HAP-1 (cell line): ENCODE measurements around the gene TACSTD2.
"Not testable (repeated sequence)": the region's sequence is repeated elsewhere in the genome, so short reads cannot be mapped to it uniquely, and the experiment has no call there.

Source experiments
- DNase-seq, 2 experiments: peaks; one replicate each; pipeline ENCODE4 v3.0.0-alpha.2; 2016 to 2020; ENCODE audit warnings: low spot score in 2 of 2
- H3K27me3 ChIP-seq: fragments of 250-450 bp; sonication (Bioruptor Pico); 2 replicates; pipeline ENCODE4 v1.5.1; 2020; ENCODE audit warnings: low read depth, mild to moderate bottlenecking, moderate library complexity
- H3K36me3 ChIP-seq: fragments of 250-450 bp; sonication (Bioruptor Pico); replicated peaks from 2 replicates; pipeline ENCODE4 v1.5.1; 2020; ENCODE audit warnings: mild to moderate bottlenecking
- H3K4me1 ChIP-seq: fragments of 250-450 bp; sonication (Bioruptor Pico); 2 replicates; pipeline ENCODE4 v1.5.1; 2020; ENCODE audit warnings: mild to moderate bottlenecking
- H3K4me3 ChIP-seq: fragments of 250-450 bp; sonication (Bioruptor Pico); 2 replicates; pipeline ENCODE4 v1.5.1; 2020; ENCODE audit warnings: mild to moderate bottlenecking, moderate library complexity
- H3K9me3 ChIP-seq: fragments of 250-450 bp; sonication (Bioruptor Pico); 2 replicates; pipeline ENCODE4 v1.5.1; 2020; ENCODE audit warnings: mild to moderate bottlenecking, moderate library complexity
- in situ Hi-C: fragments of 300-500 bp; cut with MboI; formaldehyde crosslinking; loops from 3 replicates; pipeline ENCODE4 v1.14.3; 2020; ENCODE audit warnings: low sequenced_read_pairs, inconsistent platforms, mixed read lengths

Gene TACSTD2

DNA sequence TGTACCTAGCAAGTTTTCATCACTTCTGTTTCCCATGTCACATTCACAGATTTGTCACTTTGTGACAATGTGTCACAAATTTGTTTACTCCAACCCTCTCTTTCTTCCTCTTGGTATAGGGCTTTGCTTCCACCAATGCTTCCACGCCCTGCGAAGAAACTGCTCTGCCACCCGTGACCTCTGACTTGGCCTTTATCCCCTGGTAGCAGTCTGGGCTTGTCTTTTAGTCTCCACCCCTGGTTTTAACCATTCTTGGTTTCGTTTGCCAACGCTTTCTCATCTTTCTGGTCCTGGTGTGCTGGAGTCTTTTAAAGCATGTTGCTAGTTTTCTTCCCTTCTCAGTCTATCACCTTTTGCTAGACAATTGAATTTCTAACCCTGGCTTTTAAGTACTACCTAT lies 8.1 kb downstream of the TACSTD2 start:
- H3K9me3 ChIP-seq: no peaks in the 10 kb centered on the region
- peaks cover 3% of the 10 kb centered on the region for H3K4me1 ChIP-seq
- H3K27me3 ChIP-seq: peaks cover 10% of the 10 kb centered on the region; the same call in 1 of the 2 replicates
- H3K4me3 ChIP-seq: no peak overlapping the region
- no peak for DNase-seq
- H3K36me3 ChIP-seq: no peaks in the 10 kb centered on the region
- in situ Hi-C loops: no loop called here

DNA sequence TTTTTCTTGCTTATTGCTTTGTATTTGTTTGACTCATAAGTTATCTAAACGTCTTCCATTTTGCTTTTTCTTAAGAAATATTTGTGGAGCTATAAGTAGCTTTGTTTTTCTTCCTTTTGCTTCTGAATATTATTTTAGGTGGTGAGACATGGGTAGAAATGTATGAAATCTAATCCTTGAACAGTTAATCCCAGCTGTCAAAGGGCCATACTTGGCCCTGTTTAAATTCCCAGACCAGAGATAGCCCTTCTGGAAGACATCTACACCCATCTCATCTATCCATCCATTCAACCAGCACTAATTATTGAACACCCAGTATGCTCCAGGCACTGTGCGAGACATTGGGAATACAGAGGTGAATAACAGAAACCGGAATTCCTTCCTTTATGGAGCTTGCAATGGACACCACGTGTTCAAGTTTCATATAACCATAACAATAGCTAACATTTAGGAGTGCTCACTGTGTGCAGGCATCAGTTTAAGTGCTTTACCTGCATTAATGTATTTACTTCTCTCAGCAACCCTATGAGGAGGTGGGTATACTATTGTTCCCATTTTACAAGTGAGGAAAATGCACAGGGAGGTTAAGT lies 8.7 kb downstream of the TACSTD2 start:
- in situ Hi-C loops: no loop called here
- no peak overlapping the region for H3K4me3 ChIP-seq
- no peaks in the 10 kb centered on the region for H3K9me3 ChIP-seq
- H3K4me1 ChIP-seq: peaks cover 3% of the 10 kb centered on the region
- DNase-seq: peak; percentile 20 to 54
- no peaks in the 10 kb centered on the region for H3K36me3 ChIP-seq
- peaks cover 9% of the 10 kb centered on the region; the same call in 1 of the 2 replicates for H3K27me3 ChIP-seq

GRCh38 chr1:58566339-58566738 lies 10.7 kb downstream of the TACSTD2 start:
- in situ Hi-C loops: no loop called here

GRCh38 chr1:58563715-58564114 lies 13.3 kb downstream of the TACSTD2 start:
- DNase-seq, H3K27me3 ChIP-seq, in situ Hi-C loops, H3K36me3 ChIP-seq, H3K4me1 ChIP-seq, H3K9me3 ChIP-seq, H3K4me3 ChIP-seq: not testable (repeated sequence)

More at GRCh38 chr1:58566339-58566738, 10.7 kb downstream of the TACSTD2 start:
- DNase-seq: peak; percentile 14 to 60
- H3K4me1 ChIP-seq: peaks cover 3% of the 10 kb centered on the region
- H3K4me3 ChIP-seq: no peak overlapping the region
- no peaks in the 10 kb centered on the region for H3K9me3 ChIP-seq
- H3K27me3 ChIP-seq: no peaks in the 10 kb centered on the region
- H3K36me3 ChIP-seq: no peaks in the 10 kb centered on the region

GRCh38 chr1:58561633-58562032 lies 15.4 kb downstream of the TACSTD2 start:
- Histone ChIP-seq H3K4me1 (no peaks in the 10 kb centered on the region), H3K9me3 (no peaks in the 10 kb centered on the region), H3K27me3 (no peaks in the 10 kb centered on the region), H3K4me3 (no peak overlapping the region), H3K36me3 (no peaks in the 10 kb centered on the region)
- DNase-seq: no peak
- in situ Hi-C loops: no loop called here

GRCh38 chr1:58555393-58555792 lies 21.7 kb downstream of the TACSTD2 start:
- no peak for DNase-seq
- in situ Hi-C loops: no loop called here
- H3K36me3 ChIP-seq: no peaks in the 10 kb centered on the region
- H3K27me3 ChIP-seq: 0 out of 2 replicates have a peak, but pooled peaks cover 3% of the 10 kb centered on the region
- no peaks in the 10 kb centered on the region for H3K9me3 ChIP-seq
- H3K4me3 ChIP-seq: no peak overlapping the region
- no peaks in the 10 kb centered on the region for H3K4me1 ChIP-seq

DNA sequence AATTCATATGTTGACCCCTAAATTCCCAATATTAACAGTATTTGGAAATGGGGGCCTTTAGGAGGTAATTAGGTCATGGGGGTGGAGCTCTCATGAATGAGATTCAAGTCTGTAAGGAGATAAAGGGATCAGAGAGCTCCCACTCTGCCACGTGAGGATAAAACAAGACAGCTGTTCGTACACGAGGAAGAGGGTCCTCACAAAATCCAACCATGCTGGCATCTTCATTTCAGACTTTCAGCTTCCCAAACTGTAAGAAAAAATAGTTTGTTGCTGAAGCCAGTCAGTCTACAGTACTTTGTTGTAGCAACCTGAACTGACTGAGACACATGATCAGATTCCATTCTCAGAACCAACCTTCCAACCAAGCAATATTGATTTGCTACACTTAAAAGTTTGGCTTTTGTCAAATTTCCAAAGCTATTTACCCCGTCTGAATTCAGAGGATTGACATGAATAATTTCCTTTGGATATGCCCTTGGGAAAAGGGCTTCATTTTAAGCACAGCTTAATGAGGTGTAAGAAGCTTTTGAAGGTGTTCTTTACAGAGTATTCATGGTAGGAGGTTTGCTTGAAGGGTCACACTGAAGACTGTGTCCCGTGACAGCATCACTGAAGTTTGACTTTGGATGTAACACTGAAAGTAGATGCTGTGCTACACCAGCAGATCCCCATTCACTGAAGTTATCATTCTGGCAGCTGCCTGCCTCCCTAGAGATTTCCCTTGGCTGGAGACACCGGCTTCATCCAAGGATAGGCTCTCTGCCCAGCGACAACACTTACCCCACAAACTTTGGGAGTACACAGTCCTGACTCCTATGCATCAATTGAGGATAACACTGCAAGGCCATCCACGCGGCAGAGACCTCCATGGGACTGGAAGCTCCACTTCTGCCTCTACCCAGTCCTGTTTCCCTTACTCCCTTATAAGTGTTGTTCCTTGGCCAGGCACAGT lies 25.6 kb downstream of the TACSTD2 start:
- Histone ChIP-seq H3K9me3 (no peaks in the 10 kb centered on the region), H3K4me1 (peaks cover 2% of the 10 kb centered on the region; the same call in 1 of the 2 replicates), H3K27me3 (0 out of 2 replicates have a peak, but pooled peaks cover 3% of the 10 kb centered on the region), H3K36me3 (no peaks in the 10 kb centered on the region), H3K4me3 (no peak overlapping the region)
- no peak for DNase-seq
- in situ Hi-C loops: no loop called here

GRCh38 chr1:58549291-58549690 lies 27.8 kb downstream of the TACSTD2 start:
- not testable (repeated sequence) for H3K4me1 ChIP-seq, H3K9me3 ChIP-seq, H3K36me3 ChIP-seq, H3K27me3 ChIP-seq, H3K4me3 ChIP-seq, DNase-seq
- in situ Hi-C loops: loop anchor here (25.0 kb wide), 1 partner anchor 1213 kb away; no protein-coding TSS in a partner anchor

GRCh38 chr1:58548371-58548770 lies 28.7 kb downstream of the TACSTD2 start:
- Histone ChIP-seq H3K9me3 (no peaks in the 10 kb centered on the region), H3K36me3 (no peaks in the 10 kb centered on the region), H3K4me1 (peaks cover 8% of the 10 kb centered on the region; the same call in 1 of the 2 replicates), H3K4me3 (no peak overlapping the region), H3K27me3 (no peaks in the 10 kb centered on the region)
- DNase-seq: no peak
- in situ Hi-C loops: loop anchor here (25.0 kb wide), 1 partner anchor 1214 kb away; no protein-coding TSS in a partner anchor

GRCh38 chr1:58546520-58547308 lies 30.3 kb downstream of the TACSTD2 start, which contains the start of gene OMA1:
OMA1 (minus strand) TSS chr1:58546726; CDS start chr1:58539294, 7,432 bp downstream.
- H3K36me3 ChIP-seq: no peaks in the 10 kb centered on the region
- DNase-seq: peak; percentile 89 to 95
- peak within 1 kb of the TSS; percentile 61 for H3K4me3 ChIP-seq
- no peaks in the 10 kb centered on the region for H3K27me3 ChIP-seq
- in situ Hi-C loops: loop anchor here (25.0 kb wide), 1 partner anchor 1216 kb away; no protein-coding TSS in a partner anchor
- peaks cover 8% of the 10 kb centered on the region; the same call in 1 of the 2 replicates for H3K4me1 ChIP-seq
- no peaks in the 10 kb centered on the region for H3K9me3 ChIP-seq

GRCh38 chr1:58545591-58546519 lies 31.2 kb downstream of the TACSTD2 start:
- H3K4me1 ChIP-seq: peaks cover 8% of the 10 kb centered on the region; the same call in 1 of the 2 replicates
- H3K36me3 ChIP-seq: no peaks in the 10 kb centered on the region
- peak overlapping the region; percentile 61 for H3K4me3 ChIP-seq
- no peaks in the 10 kb centered on the region for H3K27me3 ChIP-seq
- peak; percentile 28 to 76 for DNase-seq
- H3K9me3 ChIP-seq: no peaks in the 10 kb centered on the region
- in situ Hi-C loops: loop anchor here (25.0 kb wide), 1 partner anchor 1216 kb away; no protein-coding TSS in a partner anchor

- peaks cover 8% of the 10 kb centered on the region; the same call in 1 of the 2 replicates for H3K4me1 ChIP-seq
- in situ Hi-C loops: loop anchor here (25.0 kb wide), 1 partner anchor 1219 kb away; no protein-coding TSS in a partner anchor
- H3K4me3 ChIP-seq: no peak overlapping the region
- no peaks in the 10 kb centered on the region for H3K9me3 ChIP-seq
- no peaks in the 10 kb centered on the region for H3K27me3 ChIP-seq
- DNase-seq: no peak
- no peaks in the 10 kb centered on the region for H3K36me3 ChIP-seq
Observed at GRCh38 chr1:58543260-58543659, 33.8 kb downstream of the TACSTD2 start.
